Nephron progenitor cell (in vitro differentiated cells): ENCODE results near the gene TM4SF4.

Experiments
- DNase-seq: peaks from one replicate; pipeline ENCODE4 v3.0.0; 2021
- H3K27ac Mint-ChIP-seq: 2 replicates; pipeline ENCODE4 v1.8.0; 2021; ENCODE audit warnings: mild to moderate bottlenecking, moderate library complexity, mixed read lengths
- H3K27me3 Mint-ChIP-seq: 2 replicates; pipeline ENCODE4 v1.8.0; 2021; ENCODE audit warnings: mild to moderate bottlenecking, low read depth, mixed read lengths; ENCODE audit not compliant: poor library complexity
- H3K36me3 Mint-ChIP-seq: 2 replicates; pipeline ENCODE4 v1.8.0; 2021; ENCODE audit warnings: low read depth, mixed read lengths
- H3K4me1 Mint-ChIP-seq: 2 replicates; pipeline ENCODE4 v1.8.0; 2021; ENCODE audit warnings: mixed read lengths
- H3K4me3 Mint-ChIP-seq: 2 replicates; pipeline ENCODE4 v1.8.0; 2021; ENCODE audit warnings: mild to moderate bottlenecking, moderate library complexity, mixed read lengths
- H3K9me3 Mint-ChIP-seq: 2 replicates; pipeline ENCODE4 v1.8.0; 2021; ENCODE audit warnings: mild to moderate bottlenecking, moderate library complexity, mixed read lengths
- CTCF ChIP-seq: fragments of 200-600 bp; sonication (generic); IDR thresholded peaks from 2 replicates; pipeline ENCODE4 v1.5.0; 2021; ENCODE audit warnings: antibody characterized with exemption

The TM4SF4 gene

DNA sequence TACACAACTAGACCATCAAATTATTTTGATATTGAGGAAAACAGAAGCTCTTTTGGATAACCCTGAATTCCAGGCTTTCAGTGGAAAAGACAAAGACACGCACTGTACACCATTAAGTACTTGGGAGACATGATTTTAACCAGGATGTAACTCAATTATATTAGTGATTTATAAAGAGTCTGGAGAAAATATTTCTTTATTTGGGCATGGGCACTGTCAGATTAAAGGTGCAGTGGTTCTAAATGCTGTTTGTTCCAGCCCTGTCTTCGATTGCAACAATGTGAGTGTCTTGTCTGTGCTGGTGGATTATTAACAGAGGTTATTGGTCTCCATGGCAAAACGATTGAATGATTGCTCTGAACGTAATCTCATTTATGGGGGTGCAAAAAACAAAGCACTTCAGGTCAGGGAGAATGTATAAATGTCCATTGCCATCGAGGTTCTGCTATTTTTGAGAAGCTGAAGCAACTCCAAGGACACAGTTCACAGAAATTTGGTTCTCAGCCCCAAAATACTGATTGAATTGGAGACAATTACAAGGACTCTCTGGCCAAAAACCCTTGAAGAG lies at the start of gene TM4SF4:
Gene TM4SF4, plus strand, starts transcription at position 448 of the 568 bp plus-strand sequence. CDS start 181 bp downstream, outside the sequence.
- H3K27me3 Mint-ChIP-seq: no peaks in the 10 kb centered on the region
- no peak for DNase-seq
- no peak for TF ChIP-seq CTCF
- no peak within 1 kb of the TSS for H3K4me3 Mint-ChIP-seq
- H3K9me3 Mint-ChIP-seq: no peaks in the 10 kb centered on the region
- H3K36me3 Mint-ChIP-seq: no peaks in the 10 kb centered on the region
- H3K4me1 Mint-ChIP-seq: peaks cover 46% of the 10 kb centered on the region
- H3K27ac Mint-ChIP-seq: peak within 1 kb of the TSS; percentile 50

DNA sequence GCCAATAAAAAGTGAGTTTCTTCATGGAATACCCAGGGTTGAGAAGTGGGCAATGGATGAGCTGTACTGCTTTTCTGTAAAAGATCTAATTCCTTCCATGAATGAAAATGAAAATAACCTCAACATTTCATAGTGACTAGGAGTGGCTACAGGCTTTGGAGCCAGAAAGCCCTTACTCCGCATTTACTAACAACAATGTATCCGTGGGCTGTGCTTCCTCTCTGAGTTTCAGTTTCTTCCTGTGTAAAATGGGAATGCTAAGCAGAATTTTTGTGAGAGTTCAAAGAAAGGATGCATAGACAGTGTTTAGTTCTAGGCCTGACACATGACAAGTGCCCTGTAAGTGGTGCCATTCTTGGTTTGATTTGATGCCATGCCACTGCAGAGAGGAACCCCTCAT lies 49.6 kb upstream of the TM4SF4 start:
- Mint-ChIP-seq H3K9me3 (no peaks in the 10 kb centered on the region), H3K27me3 (peaks cover 3% of the 10 kb centered on the region), H3K4me1 (peaks cover 5% of the 10 kb centered on the region), H3K36me3 (no peaks in the 10 kb centered on the region), H3K27ac (no peak overlapping the region), H3K4me3 (no peak overlapping the region)
- TF ChIP-seq CTCF: no peak
- no peak for DNase-seq

DNA sequence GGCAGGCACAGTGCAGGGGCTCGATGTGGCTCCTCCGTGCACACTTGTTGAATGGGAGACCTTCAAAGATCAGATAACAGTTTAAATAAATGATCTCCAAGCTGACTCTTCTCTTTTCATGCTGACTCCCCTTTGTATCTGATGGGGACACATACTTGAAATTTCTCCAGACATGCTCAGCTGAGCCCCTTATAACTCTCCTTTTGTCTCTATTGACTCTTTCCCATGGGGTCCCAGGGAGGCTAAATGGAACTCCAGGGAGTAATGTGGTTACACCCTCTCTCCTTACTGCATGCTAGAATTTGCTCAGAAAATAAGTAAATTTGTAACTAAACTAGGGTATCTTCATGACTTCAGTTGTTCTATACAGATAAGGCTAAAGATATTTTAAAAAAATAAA lies 48.2 kb upstream of the TM4SF4 start:
- no peak overlapping the region for H3K4me3 Mint-ChIP-seq
- H3K9me3 Mint-ChIP-seq: no peaks in the 10 kb centered on the region
- no peaks in the 10 kb centered on the region for H3K27me3 Mint-ChIP-seq
- no peak for TF ChIP-seq CTCF
- H3K27ac Mint-ChIP-seq: no peak overlapping the region
- peaks cover 5% of the 10 kb centered on the region for H3K4me1 Mint-ChIP-seq
- H3K36me3 Mint-ChIP-seq: no peaks in the 10 kb centered on the region
- no peak for DNase-seq

- no peak overlapping the region for H3K4me3 Mint-ChIP-seq
- H3K36me3 Mint-ChIP-seq: no peaks in the 10 kb centered on the region
- no peak for DNase-seq
- no peaks in the 10 kb centered on the region for H3K9me3 Mint-ChIP-seq
- H3K4me1 Mint-ChIP-seq: peaks cover 5% of the 10 kb centered on the region
- H3K27me3 Mint-ChIP-seq: no peaks in the 10 kb centered on the region
- TF ChIP-seq CTCF: no peak
- H3K27ac Mint-ChIP-seq: no peak overlapping the region
Measured at GRCh38 chr3:149428087-149428486, 46.4 kb upstream of the TM4SF4 start.

GRCh38 chr3:149430216-149430615 lies 44.3 kb upstream of the TM4SF4 start:
- H3K27me3 Mint-ChIP-seq: no peaks in the 10 kb centered on the region
- H3K4me1 Mint-ChIP-seq: peaks cover 5% of the 10 kb centered on the region
- no peak overlapping the region for H3K27ac Mint-ChIP-seq
- TF ChIP-seq CTCF: no peak
- no peak for DNase-seq
- no peak overlapping the region for H3K4me3 Mint-ChIP-seq
- peaks cover 9% of the 10 kb centered on the region for H3K9me3 Mint-ChIP-seq
- H3K36me3 Mint-ChIP-seq: no peaks in the 10 kb centered on the region

GRCh38 chr3:149432149-149432548 lies 42.3 kb upstream of the TM4SF4 start:
- no peak for TF ChIP-seq CTCF
- Mint-ChIP-seq H3K4me3 (no peak overlapping the region), H3K27ac (no peak overlapping the region), H3K4me1 (no peaks in the 10 kb centered on the region), H3K27me3 (no peaks in the 10 kb centered on the region), H3K9me3 (peaks cover 9% of the 10 kb centered on the region), H3K36me3 (no peaks in the 10 kb centered on the region)
- no peak for DNase-seq
